Measurements from ENCODE around the gene OGFOD3.
"Not testable (repeated sequence)": the region's sequence is repeated elsewhere in the genome, so short reads cannot be mapped to it uniquely, and the experiment has no call there.

The OGFOD3 gene

GRCh38 chr17:82351713-82352488, 66.5 kb downstream of the OGFOD3 start:
- DNase-seq (ENCODE audit: low spot score): peak; percentile 81

- no peak for DNase-seq (ENCODE audit: low spot score)
Measured at GRCh38 chr17:82351254-82351712, 67.1 kb downstream of the OGFOD3 start.

DNA sequence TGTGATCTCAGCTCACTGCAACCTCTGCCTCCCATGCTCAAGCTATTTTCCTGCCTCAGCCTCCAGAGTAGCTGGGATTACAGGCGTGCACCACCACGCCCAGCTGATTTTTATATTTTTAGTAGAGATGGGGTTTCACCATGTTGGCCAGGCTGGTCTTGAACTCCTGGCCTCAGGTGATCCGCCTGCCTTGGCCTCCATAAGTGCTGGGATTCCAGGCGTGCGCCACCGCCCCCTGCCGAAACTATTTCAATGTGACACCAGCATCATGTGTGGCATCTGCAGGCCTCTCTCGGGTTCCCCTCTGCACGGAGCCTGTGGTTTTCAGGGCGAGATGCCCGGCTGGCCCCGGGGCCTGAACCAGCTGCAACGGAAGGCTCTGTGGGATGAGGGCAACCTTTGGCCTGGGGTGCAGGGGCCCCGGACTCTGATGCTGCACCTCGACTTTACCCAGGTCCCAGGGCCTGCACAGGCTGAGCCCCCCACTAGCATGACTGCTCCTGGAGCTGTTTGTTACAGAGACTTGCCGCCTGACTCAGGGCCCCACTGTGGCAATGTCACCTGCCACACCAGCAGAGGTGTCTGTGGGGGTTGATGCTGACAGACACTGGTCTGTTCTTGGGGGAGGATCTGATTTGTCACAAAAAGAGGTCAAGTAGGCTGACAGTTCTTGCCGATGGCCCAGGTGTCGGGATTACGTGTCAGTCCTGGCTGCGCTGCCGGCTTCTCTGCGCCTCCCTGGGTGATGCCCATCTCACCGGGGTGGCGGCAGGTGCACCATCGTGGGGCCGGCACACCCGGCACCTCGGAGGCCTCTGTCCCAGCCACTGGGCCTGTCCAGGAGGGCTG, 68.0 kb downstream of the OGFOD3 start:
- no peak for DNase-seq (ENCODE audit: low spot score)

GRCh38 chr17:82349287-82349701, 69.1 kb downstream of the OGFOD3 start:
- no peak for DNase-seq (ENCODE audit: low spot score)

GRCh38 chr17:82348866-82349265, 69.5 kb downstream of the OGFOD3 start:
- DNase-seq (ENCODE audit: low spot score): no peak

DNA sequence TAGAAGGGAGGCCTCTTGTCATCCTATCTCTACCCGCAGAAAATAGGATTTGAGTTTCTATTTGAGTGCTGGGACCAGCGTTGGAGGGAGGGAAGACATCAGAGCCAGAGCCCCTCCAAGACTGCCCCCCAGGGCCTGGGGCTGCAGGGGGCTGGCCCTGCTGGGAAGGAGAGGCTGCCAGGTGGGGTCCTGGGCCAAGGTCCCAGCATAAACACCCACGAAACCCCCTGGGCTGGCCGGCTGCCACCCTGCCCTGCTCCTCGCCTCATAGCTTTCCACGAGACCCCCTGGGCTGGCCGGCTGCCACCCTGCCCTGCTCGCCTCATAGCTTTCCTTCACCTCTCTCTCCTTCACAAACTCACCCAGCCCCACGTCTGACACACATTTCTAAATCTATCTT, 70.0 kb downstream of the OGFOD3 start:
- DNase-seq (ENCODE audit: low spot score): no peak

- DNase-seq (ENCODE audit: low spot score): not testable (repeated sequence)
Measured at GRCh38 chr17:82347994-82348393, 70.4 kb downstream of the OGFOD3 start.

- no peak for DNase-seq (ENCODE audit: low spot score)
Measured at GRCh38 chr17:82346342-82347300, 71.8 kb downstream of the OGFOD3 start.

DNA sequence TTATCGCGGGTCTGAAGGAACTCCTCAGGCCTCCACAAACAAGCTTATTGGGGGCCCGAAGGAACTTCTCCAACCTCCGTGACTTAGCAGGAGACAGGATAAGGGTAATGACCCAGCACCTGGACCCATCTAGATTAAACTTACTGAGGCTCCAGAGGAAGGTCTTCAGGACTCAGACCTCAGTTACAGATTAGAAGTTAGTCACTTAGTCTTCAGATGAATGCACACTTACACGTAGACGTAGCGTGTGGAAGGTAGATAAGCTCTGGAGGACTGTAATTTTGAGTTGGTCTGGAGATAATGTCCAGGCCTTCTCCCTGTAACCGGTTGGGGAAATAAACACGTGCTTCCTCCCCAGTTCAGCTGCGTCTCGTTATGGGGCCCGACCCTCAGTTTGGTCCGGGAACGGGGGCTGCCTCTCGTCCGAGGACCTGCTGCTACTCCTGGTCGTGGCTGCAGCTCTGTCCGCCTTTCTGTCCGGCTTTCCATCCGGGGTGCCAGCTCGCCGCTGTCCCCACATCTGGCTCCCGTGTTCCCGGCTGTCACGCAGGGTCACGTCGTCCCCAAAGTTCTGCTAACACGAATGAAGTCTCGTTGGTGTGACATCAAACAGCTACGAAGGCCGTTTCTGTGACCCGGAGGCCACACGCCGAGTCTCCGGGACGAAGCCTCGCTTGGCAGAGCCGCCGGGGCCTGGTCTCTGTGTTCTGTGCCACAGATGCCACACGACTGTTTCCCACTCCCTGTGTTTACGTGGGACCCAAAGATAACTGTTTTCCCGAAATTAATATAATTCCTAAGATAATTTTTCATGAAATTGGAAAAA, 73.0 kb downstream of the OGFOD3 start:
- DNase-seq (ENCODE audit: low spot score): no peak

DNA sequence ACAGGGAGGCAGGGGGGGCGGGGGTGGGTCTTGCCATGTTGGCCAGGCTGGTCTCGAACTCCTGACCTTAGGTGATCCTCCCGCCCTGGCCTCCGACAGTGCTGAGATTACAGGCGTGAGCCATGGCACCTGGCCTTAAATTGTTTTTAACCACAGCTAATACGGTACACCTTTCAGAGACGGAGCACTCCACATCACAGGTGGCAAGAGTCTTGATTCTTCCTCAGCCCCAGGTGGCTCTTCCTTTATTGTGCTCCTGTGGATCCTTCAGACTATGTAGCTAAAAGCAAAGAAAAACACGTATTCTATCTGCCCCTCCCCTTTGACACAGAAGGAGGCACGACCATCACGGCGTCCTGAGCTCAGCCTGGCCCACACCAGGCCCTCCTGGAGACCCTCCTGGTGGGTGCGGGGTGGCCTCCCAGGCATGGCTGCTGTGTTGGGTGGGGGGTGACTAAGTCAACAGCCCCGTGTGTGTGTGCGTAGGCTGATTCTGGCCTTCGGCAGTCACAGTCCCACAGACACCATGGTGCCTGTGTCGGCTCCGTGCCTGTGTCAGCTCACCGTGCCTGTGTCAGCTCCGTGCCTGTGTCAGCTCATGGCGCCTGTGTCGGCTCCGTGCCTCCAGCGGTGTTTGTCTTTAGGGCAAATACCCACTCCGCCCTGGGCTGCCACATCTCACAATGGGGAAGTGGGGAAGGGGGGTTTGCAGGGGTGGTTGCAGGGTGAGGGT, 74.0 kb downstream of the OGFOD3 start:
- DNase-seq (ENCODE audit: low spot score): no peak

GRCh38 chr17:82343560-82343959, 74.8 kb downstream of the OGFOD3 start:
- DNase-seq (ENCODE audit: low spot score): no peak

DNA sequence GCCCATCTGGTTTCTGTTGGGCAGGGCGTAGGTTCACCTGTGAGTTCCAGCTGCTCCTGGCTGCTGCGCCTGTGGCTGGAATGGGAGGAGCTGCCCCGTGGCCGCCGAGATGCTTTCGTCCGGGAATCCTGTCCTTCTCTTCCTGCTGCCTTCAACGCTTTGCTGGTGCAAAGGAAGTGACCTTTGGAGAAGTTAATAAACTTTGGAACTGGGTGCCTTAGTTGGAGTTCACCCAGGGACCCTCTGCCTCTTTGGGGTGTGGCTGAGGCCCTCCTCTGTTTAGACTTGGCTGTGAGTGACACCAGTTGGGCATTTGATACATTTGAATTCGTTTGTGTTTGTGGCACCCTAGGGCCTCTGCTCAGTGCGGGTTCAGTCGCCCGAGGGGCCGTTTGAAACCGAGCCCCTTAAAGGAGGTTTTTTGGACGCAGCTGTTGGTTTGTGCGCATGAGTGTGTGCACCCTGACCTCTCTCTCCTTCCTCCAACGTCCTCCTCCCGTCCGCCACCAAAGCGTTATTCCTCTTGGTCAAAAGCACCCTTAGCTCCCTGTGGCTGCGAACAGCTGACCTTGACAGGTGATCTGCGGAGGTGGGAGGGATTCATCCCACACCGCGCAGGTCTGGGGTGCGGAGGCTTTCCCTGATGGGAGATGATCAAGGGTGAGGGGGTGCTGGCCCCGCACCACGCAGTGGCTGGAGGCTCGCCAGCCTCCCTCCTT, 75.9 kb downstream of the OGFOD3 start:
- no peak for DNase-seq (ENCODE audit: low spot score)

DNA sequence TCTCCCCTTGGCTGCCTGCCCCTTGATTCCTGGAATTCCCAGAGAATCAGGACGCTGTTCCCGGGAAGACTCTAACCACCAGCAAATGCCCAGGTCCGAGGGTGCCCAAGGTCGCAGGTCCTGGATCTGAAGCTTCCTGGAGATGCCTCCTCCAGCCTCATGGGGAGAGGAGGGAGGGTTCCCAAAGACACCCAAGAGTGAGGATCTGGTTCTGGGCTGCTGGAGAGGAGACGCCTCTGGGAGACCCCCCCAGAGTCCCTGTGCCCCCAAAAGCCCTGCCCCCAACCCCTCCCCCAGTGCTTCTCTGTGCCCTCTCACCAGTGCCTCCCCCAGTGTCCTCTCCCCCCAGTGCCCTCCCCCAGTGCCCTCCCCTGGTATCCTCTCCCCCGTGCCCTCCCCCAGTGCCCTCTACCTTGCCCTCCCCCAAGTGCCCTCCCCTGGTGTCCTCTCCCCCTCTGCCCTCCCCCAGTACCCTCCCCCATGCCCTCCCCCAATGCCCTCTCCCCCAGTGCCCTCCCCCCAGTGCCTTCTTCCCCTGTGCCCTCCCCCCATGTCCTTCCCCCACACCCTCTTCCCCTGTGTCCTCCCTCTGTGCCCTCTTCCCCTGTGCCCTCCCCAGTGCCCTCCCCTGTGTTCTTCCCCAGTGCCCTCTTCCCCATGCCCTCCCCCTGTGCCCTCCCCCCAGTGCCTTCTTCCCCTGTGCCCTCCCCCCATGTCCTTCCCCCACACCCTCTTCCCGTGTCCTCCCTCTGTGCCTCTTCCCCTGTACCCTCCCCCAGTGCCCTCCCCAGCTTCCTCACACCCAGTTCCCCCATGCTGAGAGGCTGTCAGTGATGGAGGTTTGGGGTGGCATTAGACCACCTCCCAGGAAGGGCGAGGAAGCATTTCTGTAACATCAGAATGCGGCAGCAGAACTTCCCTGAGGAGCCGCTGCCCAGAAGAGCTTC, 78.5 kb downstream of the OGFOD3 start:
- DNase-seq (ENCODE audit: low spot score): peak; percentile 45

All from RKO (cell line).